Measurements from ENCODE around the gene ZRANB3.

Gene ZRANB3

GRCh38 chr2:135174049-135174809 lies 356.8 kb downstream of the ZRANB3 start:
- DNase-seq (ENCODE audit: low read depth), result no peak

GRCh38 chr2:135169900-135170753 lies 360.9 kb downstream of the ZRANB3 start:
- DNase-seq (ENCODE audit: low read depth), result no peak

GRCh38 chr2:135168204-135168856 lies 362.7 kb downstream of the ZRANB3 start:
- no peak for DNase-seq (ENCODE audit: low read depth)

GRCh38 chr2:135167273-135167672 lies 363.7 kb downstream of the ZRANB3 start:
- no peak for DNase-seq (ENCODE audit: low read depth)

GRCh38 chr2:135164431-135164830 lies 366.6 kb downstream of the ZRANB3 start:
- no peak for DNase-seq (ENCODE audit: low read depth)

- no peak for DNase-seq (ENCODE audit: low read depth)
These were observed 367.1 kb downstream of the ZRANB3 start for GRCh38 chr2:135163901-135164300.

GRCh38 chr2:135163306-135163705 lies 367.7 kb downstream of the ZRANB3 start:
- DNase-seq (ENCODE audit: low read depth), result no peak

- DNase-seq (ENCODE audit: low read depth), result no peak
These were observed 368.2 kb downstream of the ZRANB3 start for GRCh38 chr2:135162786-135163185.

- no peak for DNase-seq (ENCODE audit: low read depth)
These were observed 368.6 kb downstream of the ZRANB3 start for GRCh38 chr2:135162377-135162776.

- DNase-seq (ENCODE audit: low read depth), result no peak
These were observed 371.8 kb downstream of the ZRANB3 start for GRCh38 chr2:135159191-135159590.

GRCh38 chr2:135157856-135158255 lies 373.2 kb downstream of the ZRANB3 start:
- no peak for DNase-seq (ENCODE audit: low read depth)

- DNase-seq (ENCODE audit: low read depth), result no peak
These were observed 376.1 kb downstream of the ZRANB3 start for GRCh38 chr2:135154962-135155361.

- DNase-seq (ENCODE audit: low read depth), result no peak
These were observed 378.7 kb downstream of the ZRANB3 start for GRCh38 chr2:135152361-135152760.

GRCh38 chr2:135151615-135152014 lies 379.4 kb downstream of the ZRANB3 start:
- DNase-seq (ENCODE audit: low read depth), result no peak

GRCh38 chr2:135150725-135151124 lies 380.3 kb downstream of the ZRANB3 start:
- DNase-seq (ENCODE audit: low read depth), result no peak

- DNase-seq (ENCODE audit: low read depth), result no peak
These were observed 381.8 kb downstream of the ZRANB3 start for GRCh38 chr2:135149251-135149650.

- DNase-seq (ENCODE audit: low read depth), result no peak
These were observed 386.7 kb downstream of the ZRANB3 start for GRCh38 chr2:135144343-135144742.

- DNase-seq (ENCODE audit: low read depth), result no peak
These were observed 388.7 kb downstream of the ZRANB3 start for GRCh38 chr2:135142323-135142722.

GRCh38 chr2:135140606-135141005 lies 390.4 kb downstream of the ZRANB3 start:
- no peak for DNase-seq (ENCODE audit: low read depth)

GRCh38 chr2:135132314-135132713 lies 398.7 kb downstream of the ZRANB3 start:
- DNase-seq (ENCODE audit: low read depth), result no peak

GRCh38 chr2:135130751-135131150 lies 400.3 kb downstream of the ZRANB3 start:
- DNase-seq (ENCODE audit: low read depth), result no peak

- no peak for DNase-seq (ENCODE audit: low read depth)
These were observed 405.1 kb downstream of the ZRANB3 start for GRCh38 chr2:135125940-135126339.
